Measurements from ENCODE around the gene SMS.

Gene SMS

DNA sequence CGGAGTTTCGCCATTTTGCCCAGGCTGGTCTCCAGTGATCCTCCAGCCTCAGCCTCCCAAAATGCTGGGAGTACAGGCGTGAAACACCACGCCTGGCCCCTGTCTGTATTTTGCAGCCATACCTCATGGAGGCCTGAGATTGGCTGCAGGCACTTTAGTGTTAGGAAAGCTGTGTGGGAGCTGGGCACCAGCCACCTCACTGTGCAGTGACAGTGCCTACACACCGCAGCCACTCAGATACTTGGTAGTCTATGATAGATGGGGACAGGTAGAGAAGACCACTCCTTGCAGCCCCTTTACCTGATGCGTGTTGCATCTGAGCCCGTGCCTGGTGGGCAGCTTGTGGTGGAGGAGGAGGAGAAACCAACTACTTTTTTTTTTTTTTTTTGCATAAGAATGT is 16.3 kb downstream of the SMS start:
- TF ChIP-seq TAF1 (IDR thresholded peaks at IDR 0.05; ENCODE audit: borderline replicate concordance, insufficient read depth, low read length) (no peak), SIN3A (IDR thresholded peaks at IDR 0.05; ENCODE audit: borderline replicate concordance, insufficient read depth, low read length) (no peak), FOXP2 (optimal IDR thresholded peaks at IDR 0.05; ENCODE audit: borderline replicate concordance, extremely low read depth, extremely low read length, insufficient read depth) (no peak)

DNA sequence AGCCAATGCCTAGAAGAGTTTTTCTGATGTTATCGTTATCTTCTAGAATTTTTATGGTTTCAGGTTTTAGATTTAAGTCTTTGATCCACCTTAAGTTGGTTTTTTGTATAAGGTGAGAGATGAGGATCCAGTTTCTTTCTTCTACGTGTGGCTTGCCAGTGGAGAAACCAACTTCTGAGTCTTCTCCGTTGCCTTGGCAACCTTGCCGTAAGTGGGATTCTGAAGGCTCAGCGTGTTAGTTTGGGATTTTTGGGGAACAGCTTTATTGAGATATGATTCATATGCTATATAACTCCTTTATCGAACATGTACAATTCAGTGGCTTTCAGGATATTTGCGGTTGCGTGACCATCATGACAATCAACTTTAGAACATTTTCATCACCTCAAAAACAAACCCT is 17.7 kb downstream of the SMS start:
- TF ChIP-seq, protein P1, sequence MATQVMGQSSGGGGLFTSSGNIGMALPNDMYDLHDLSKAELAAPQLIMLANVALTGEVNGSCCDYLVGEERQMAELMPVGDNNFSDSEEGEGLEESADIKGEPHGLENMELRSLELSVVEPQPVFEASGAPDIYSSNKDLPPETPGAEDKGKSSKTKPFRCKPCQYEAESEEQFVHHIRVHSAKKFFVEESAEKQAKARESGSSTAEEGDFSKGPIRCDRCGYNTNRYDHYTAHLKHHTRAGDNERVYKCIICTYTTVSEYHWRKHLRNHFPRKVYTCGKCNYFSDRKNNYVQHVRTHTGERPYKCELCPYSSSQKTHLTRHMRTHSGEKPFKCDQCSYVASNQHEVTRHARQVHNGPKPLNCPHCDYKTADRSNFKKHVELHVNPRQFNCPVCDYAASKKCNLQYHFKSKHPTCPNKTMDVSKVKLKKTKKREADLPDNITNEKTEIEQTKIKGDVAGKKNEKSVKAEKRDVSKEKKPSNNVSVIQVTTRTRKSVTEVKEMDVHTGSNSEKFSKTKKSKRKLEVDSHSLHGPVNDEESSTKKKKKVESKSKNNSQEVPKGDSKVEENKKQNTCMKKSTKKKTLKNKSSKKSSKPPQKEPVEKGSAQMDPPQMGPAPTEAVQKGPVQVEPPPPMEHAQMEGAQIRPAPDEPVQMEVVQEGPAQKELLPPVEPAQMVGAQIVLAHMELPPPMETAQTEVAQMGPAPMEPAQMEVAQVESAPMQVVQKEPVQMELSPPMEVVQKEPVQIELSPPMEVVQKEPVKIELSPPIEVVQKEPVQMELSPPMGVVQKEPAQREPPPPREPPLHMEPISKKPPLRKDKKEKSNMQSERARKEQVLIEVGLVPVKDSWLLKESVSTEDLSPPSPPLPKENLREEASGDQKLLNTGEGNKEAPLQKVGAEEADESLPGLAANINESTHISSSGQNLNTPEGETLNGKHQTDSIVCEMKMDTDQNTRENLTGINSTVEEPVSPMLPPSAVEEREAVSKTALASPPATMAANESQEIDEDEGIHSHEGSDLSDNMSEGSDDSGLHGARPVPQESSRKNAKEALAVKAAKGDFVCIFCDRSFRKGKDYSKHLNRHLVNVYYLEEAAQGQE (IDR thresholded peaks at IDR 0.05; ENCODE audit: insufficient read depth in 1 of 2, low read depth in 2 of 2, low read length in 2 of 2), result no peak
- TF ChIP-seq FOXP2 (optimal IDR thresholded peaks at IDR 0.05; ENCODE audit: borderline replicate concordance, extremely low read depth, extremely low read length, insufficient read depth) (no peak), TAF1 (IDR thresholded peaks at IDR 0.05; ENCODE audit: borderline replicate concordance, insufficient read depth, low read length) (no peak), POLR2AphosphoS5 (IDR thresholded peaks at IDR 0.05; ENCODE audit: low read depth, low read length) (no peak), SIN3A (IDR thresholded peaks at IDR 0.05; ENCODE audit: borderline replicate concordance, insufficient read depth, low read length) (no peak)

DNA sequence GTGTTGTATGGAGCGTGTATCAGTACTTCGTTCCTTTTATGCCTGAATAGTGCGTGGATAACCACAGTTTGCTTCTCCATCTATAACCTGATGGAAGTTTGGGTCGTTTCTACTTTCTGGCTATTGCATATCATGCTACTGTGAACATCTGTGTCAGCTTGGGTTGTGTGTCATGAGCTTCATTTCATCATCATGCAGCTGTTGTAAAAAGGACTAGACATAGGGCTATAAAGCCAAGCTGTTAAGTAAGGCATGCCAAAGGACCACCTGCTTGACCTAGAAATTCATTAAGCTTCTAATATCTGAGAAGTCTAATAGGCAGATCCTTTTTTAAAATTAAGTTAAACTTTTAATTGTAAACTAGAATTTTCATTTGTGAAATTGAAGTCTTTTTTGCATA is 18.4 kb downstream of the SMS start:
- no peak for TF ChIP-seq SIN3A (IDR thresholded peaks at IDR 0.05; ENCODE audit: borderline replicate concordance, insufficient read depth, low read length)
- TF ChIP-seq FOXP2 (optimal IDR thresholded peaks at IDR 0.05; ENCODE audit: borderline replicate concordance, extremely low read depth, extremely low read length, insufficient read depth), result no peak
- TF ChIP-seq, protein P1 (IDR thresholded peaks at IDR 0.05; ENCODE audit: insufficient read depth in 1 of 2, low read depth in 2 of 2, low read length in 2 of 2), result no peak
- TF ChIP-seq TAF1 (IDR thresholded peaks at IDR 0.05; ENCODE audit: borderline replicate concordance, insufficient read depth, low read length), result no peak
- TF ChIP-seq POLR2AphosphoS5 (IDR thresholded peaks at IDR 0.05; ENCODE audit: low read depth, low read length), result no peak

DNA sequence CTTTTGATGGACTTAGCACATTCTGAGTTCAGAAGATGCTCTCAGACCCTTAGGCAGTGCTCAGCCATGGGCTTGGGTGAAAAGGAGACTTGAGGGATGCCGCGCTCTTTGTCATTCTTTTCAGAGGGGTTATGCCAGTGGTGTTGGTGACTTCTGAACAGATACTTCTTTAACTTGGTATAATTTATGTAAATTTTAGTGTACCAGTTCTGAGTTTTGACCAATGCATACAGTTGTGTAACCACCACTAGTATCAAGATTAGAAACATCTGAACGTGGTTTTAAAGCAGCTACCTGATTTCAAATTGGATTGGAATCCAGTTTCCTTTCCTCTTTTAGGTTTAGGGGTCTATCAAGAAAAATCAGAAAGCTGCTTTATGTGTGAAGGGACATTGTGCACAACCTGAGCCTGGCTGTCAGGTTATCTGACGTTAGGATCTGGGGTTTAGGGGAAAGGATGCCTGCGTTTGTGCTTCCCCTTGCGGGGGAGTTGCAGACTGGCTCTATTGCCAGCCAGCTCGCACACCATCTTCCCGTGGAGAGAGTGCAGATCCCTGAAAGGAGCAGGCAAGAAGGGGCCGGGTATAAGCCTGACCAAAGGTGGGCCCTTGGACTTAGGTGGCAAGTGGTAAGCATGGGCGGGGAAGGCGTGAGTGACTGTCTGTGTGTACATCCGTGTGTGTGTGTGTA is 19.0 kb downstream of the SMS start:
- TF ChIP-seq POLR2AphosphoS5 (IDR thresholded peaks at IDR 0.05; ENCODE audit: low read depth, low read length) (no peak), SIN3A (IDR thresholded peaks at IDR 0.05; ENCODE audit: borderline replicate concordance, insufficient read depth, low read length) (no peak), FOXP2 (optimal IDR thresholded peaks at IDR 0.05; ENCODE audit: borderline replicate concordance, extremely low read depth, extremely low read length, insufficient read depth) (no peak), TAF1 (IDR thresholded peaks at IDR 0.05; ENCODE audit: borderline replicate concordance, insufficient read depth, low read length) (no peak)
- TF ChIP-seq, protein P1 (IDR thresholded peaks at IDR 0.05; ENCODE audit: insufficient read depth in 1 of 2, low read depth in 2 of 2, low read length in 2 of 2), result no peak

DNA sequence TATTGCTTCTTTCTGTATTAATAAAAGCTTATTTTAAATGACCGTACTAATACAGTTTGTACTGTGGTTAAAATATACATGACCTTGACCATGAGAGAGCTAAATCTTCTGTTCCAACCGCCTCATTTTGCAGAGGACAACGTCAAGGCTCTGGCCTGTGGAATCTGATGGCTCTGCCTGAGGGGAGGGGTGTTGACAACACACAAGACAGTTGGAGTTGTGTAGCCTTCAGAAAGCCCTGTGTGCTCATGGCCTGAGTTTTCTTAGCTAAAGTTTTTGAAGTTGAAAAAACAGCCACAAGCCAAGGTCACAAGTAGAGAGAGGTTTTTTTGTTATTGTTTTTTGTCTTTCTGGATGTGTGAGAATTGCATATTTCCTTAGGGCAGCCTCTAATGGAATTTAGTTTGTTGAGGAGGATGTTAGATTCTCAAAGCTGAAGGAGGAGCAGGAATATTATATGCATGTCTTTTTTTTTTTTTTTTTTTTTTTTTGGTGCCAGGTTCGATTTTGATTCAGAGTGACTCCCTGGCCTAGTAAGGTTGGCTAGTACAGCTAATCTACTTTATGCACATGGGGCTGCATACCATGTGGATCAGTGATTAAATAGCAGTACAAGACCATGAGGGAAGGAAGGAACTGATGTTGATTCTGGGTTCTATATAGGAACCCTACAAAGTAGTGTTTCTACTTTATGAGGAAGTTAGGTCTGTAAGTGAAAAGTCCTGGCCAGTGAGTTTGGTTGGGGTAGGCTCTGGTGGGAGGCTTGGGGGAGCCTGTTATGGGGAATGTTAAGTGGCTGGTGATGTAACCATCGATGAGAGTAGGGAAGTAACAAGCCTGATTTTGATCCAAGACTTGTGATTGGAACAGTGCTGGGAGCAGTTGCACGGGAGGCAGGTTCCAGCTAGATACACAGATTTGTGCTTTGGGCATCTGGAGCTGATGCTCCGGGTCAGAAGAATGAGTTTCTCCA is 20.3 kb downstream of the SMS start:
- no peak for TF ChIP-seq FOXP2 (optimal IDR thresholded peaks at IDR 0.05; ENCODE audit: borderline replicate concordance, extremely low read depth, extremely low read length, insufficient read depth)
- TF ChIP-seq, protein P1 (IDR thresholded peaks at IDR 0.05; ENCODE audit: insufficient read depth in 1 of 2, low read depth in 2 of 2, low read length in 2 of 2), result no peak
- no peak for TF ChIP-seq POLR2AphosphoS5 (IDR thresholded peaks at IDR 0.05; ENCODE audit: low read depth, low read length)
- TF ChIP-seq SIN3A (IDR thresholded peaks at IDR 0.05; ENCODE audit: borderline replicate concordance, insufficient read depth, low read length), result no peak
- TF ChIP-seq TAF1 (IDR thresholded peaks at IDR 0.05; ENCODE audit: borderline replicate concordance, insufficient read depth, low read length), result no peak
